ENCODE measurements around the gene CADM1. TPM values are rescaled to one million over a fixed set of nuclear protein-coding genes. Genes with fewer than 3 reads are reported as not detected.

The CADM1 gene
- total and polyA plus RNA-seq, 4 donors: 13.0 to 40.6 (median 28.9) TPM

- TF ChIP-seq RXRA (IDR thresholded peaks at IDR 0.05) (no peak), MAX (IDR thresholded peaks at IDR 0.05) (no peak), EGR1 (IDR thresholded peaks at IDR 0.05; ENCODE audit: low read depth in 2 of 2) (no peak), RAD21 (IDR thresholded peaks at IDR 0.05) (no peak), REST (IDR thresholded peaks at IDR 0.05) (no peak), FOXA1 (IDR thresholded peaks at IDR 0.05) (no peak), TAF1 (conservative IDR thresholded peaks at IDR 0.05) (no peak), GABPA (IDR thresholded peaks at IDR 0.05 in 1 of 2, conservative IDR thresholded peaks at IDR 0.05 in 1 of 2) (no peak), ZBTB33 (IDR thresholded peaks at IDR 0.05) (no peak)
- Histone ChIP-seq H3K9me3 (ENCODE audit: control insufficient read depth in 4 of 4, low read length in 3 of 4) (no peaks in the 10 kb centered on the region), H3K4me3 (ENCODE audit: low read depth in 1 of 3, low read length in 3 of 3) (no peak overlapping the region), H3K9ac (ENCODE audit: low read depth in 1 of 2, low read length in 2 of 2) (no peak overlapping the region), H3K27me3 (ENCODE audit: control insufficient read depth in 4 of 4, insufficient read depth in 4 of 4, low read length in 3 of 4) (no peaks in the 10 kb centered on the region), H3K36me3 (ENCODE audit: control insufficient read depth in 4 of 4, insufficient read depth in 3 of 4, low read depth in 1 of 4, low read length in 3 of 4) (no peaks in the 10 kb centered on the region), H3K4me1 (ENCODE audit: control insufficient read depth in 4 of 4, insufficient read depth in 4 of 4, low read length in 3 of 4) (no peaks in the 10 kb centered on the region), H3K27ac (ENCODE audit: low read depth in 1 of 2, low read length in 2 of 2) (no peak overlapping the region)
- 89% methylated on average over 1 of the region's 1 CpG for WGBS
- no peak for DNase-seq (ENCODE audit: low spot score)
Measured at GRCh38 chr11:115306689-115307088, 197.5 kb downstream of the CADM1 start.

GRCh38 chr11:115304774-115305472, 199.3 kb downstream of the CADM1 start:
- TF ChIP-seq TAF1 (conservative IDR thresholded peaks at IDR 0.05): no peak
- no peak for TF ChIP-seq ZBTB33 (IDR thresholded peaks at IDR 0.05)
- no peak for TF ChIP-seq ATF3 (IDR thresholded peaks at IDR 0.05)
- TF ChIP-seq HNF4G (IDR thresholded peaks at IDR 0.05): no peak
- 93% methylated on average over 6 of the region's 6 CpGs for WGBS

More at GRCh38 chr11:115304774-115305472, 199.3 kb downstream of the CADM1 start:
- Histone ChIP-seq H3K9ac (ENCODE audit: low read depth in 1 of 2, low read length in 2 of 2) (no peak overlapping the region), H3K27ac (ENCODE audit: low read depth in 1 of 2, low read length in 2 of 2) (no peak overlapping the region), H3K4me1 (ENCODE audit: control insufficient read depth in 4 of 4, insufficient read depth in 4 of 4, low read length in 3 of 4) (no peaks in the 10 kb centered on the region), H3K9me3 (ENCODE audit: control insufficient read depth in 4 of 4, low read length in 3 of 4) (no peaks in the 10 kb centered on the region), H3K27me3 (ENCODE audit: control insufficient read depth in 4 of 4, insufficient read depth in 4 of 4, low read length in 3 of 4) (no peaks in the 10 kb centered on the region), H3K36me3 (ENCODE audit: control insufficient read depth in 4 of 4, insufficient read depth in 3 of 4, low read depth in 1 of 4, low read length in 3 of 4) (no peaks in the 10 kb centered on the region), H3K4me3 (ENCODE audit: low read depth in 1 of 3, low read length in 3 of 3) (no peak overlapping the region)
- DNase-seq (ENCODE audit: low spot score): no peak

Measured in liver (tissue), 9 donors.